ENCODE results near the gene CD3D.

DNA sequence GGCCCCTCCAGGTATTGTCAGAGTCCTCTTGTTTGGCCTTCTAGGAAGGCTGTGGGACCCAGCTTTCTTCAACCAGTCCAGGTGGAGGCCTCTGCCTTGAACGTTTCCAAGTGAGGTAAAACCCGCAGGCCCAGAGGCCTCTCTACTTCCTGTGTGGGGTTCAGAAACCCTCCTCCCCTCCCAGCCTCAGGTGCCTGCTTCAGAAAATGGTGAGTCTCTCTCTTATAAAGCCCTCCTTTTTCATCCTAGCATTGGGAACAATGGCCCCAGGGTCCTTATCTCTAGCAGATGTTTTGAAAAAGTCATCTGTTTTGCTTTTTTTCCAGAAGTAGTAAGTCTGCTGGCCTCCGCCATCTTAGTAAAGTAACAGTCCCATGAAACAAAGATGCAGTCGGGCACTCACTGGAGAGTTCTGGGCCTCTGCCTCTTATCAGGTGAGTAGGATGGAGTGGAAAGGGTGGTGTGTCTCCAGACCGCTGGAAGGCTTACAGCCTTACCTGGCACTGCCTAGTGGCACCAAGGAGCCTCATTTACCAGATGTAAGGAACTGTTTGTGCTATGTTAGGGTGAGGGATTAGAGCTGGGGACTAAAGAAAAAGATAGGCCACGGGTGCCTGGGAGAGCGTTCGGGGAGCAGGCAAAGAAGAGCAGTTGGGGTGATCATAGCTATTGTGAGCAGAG is 37.8 kb downstream of the CD3D start, which contains the start of gene CD3E:
- TF ChIP-seq, protein P1, sequence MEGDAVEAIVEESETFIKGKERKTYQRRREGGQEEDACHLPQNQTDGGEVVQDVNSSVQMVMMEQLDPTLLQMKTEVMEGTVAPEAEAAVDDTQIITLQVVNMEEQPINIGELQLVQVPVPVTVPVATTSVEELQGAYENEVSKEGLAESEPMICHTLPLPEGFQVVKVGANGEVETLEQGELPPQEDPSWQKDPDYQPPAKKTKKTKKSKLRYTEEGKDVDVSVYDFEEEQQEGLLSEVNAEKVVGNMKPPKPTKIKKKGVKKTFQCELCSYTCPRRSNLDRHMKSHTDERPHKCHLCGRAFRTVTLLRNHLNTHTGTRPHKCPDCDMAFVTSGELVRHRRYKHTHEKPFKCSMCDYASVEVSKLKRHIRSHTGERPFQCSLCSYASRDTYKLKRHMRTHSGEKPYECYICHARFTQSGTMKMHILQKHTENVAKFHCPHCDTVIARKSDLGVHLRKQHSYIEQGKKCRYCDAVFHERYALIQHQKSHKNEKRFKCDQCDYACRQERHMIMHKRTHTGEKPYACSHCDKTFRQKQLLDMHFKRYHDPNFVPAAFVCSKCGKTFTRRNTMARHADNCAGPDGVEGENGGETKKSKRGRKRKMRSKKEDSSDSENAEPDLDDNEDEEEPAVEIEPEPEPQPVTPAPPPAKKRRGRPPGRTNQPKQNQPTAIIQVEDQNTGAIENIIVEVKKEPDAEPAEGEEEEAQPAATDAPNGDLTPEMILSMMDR (conservative IDR thresholded peaks at IDR 0.05 in 1 of 2, IDR thresholded peaks at IDR 0.05 in 1 of 2; ENCODE audit: low read depth in 1 of 2, low read length in 2 of 2): no peak
- TF ChIP-seq EZH2 (IDR thresholded peaks at IDR 0.05; ENCODE audit: low read length, missing control alignments): no peak

All from fibroblast of lung (primary cell).